Activated naive CD8-positive, alpha-beta T cell treated with anti-CD3 and anti-CD28 coated beads, Interleukin-2, amount 50 U/mL, for 16 hours (primary cell): ENCODE data around the gene ADAMTS14.

Source experiments
- DNase-seq: peaks from one replicate; pipeline ENCODE4 v3.0.0-alpha.2; 2020; ENCODE audit warnings: low read depth, low spot score

The ADAMTS14 gene

DNA sequence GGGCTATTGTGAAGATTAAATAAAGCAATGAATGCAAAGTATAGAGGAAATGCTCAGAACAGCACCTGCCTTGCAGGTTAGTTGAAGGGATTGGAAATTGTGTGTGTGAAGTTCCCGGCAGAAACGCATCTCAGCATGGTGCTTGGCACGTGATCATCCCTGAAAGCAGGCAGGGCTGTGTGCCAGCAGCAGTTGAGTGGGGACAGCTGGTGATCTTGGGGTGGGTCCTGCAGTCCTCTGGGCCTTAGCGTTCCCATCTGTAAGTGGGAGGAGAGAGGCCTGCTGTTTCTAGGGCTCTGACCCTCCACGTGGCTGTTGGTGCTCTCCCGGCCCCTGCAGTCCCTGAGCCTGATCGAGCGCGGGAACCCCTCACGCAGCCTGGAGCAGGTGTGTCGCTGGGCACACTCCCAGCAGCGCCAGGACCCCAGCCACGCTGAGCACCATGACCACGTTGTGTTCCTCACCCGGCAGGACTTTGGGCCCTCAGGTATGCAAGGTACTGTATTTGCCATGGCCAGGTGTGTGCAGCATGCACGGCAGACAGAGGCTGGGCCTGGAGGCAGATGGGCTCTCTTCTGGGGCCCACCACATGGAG lies 57.6 kb downstream of the ADAMTS14 start:
- no peak for DNase-seq

GRCh38 chr10:70730955-70731354 lies 58.6 kb downstream of the ADAMTS14 start:
- no peak for DNase-seq

DNA sequence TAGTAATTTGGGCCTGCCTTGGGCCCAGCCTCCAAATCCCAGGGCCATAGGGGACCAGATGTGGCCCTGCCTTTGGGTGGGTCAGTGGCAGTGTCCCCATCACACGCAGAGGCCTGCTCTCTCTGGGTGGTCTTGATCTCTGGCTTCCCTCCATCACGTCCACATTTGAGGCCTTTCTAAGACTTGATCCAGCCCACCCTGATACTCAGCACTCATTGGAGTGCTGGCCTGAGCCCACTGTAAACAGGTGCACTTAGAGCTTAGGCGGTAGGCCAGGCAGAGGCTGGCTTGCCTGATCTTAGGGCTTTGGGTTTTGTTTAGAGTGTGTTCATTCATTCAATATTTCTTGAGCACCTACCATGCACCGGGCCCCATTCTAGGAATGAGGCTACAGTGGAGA lies 60.3 kb downstream of the ADAMTS14 start:
- DNase-seq: no peak

DNA sequence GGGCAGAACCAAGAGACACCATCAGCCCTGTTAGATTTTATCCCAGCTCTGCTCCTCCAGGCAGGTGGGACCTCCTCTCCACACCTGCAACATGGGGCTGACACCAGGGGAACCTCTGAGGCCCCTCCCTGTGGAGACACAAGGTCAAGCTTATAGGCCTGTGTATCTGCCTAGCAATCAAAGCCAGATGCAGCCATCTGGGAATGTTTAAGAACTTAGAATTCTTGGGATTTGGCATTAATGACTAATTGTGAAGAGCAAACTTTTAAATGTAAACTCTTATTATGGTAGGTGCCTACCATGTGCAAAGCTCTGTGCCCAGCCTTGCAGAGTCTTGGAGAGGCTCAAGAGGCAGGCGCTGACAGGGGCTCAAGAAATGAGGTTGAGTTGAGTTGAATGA lies 60.7 kb downstream of the ADAMTS14 start:
- DNase-seq: no peak

DNA sequence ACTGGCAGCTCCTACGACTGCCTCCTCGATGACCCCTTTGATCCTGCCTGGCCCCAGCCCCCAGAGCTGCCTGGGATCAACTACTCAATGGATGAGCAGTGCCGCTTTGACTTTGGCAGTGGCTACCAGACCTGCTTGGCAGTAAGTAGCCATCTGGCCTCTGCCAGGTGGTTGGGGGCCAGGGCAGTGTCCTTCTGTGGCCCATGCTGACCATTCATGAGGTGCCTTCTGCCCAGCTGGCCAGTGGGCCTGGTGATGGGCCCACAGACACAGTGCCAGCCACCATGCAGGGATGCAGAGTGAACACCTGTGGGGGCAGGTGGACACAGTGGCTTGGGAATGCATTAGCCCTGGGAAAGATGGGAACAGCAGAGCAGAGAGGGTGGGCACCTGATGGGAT lies 62.9 kb downstream of the ADAMTS14 start:
- DNase-seq: no peak

DNA sequence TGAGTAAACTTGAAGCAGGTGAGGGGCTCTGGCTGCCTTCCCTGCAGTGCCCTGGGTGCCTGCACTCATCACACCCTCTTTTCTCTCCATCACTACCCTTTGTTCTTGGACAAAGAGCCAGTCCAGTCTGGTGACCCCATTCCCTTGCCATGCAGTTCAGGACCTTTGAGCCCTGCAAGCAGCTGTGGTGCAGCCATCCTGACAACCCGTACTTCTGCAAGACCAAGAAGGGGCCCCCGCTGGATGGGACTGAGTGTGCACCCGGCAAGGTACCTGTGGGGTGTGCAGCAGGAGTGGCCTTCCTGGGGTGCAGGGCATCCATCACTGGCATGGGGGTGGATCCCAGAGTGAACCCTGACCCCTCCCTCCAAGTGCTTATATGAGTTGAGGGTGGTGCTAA lies 64.2 kb downstream of the ADAMTS14 start:
- DNase-seq: no peak

GRCh38 chr10:70737250-70737649 lies 64.9 kb downstream of the ADAMTS14 start:
- no peak for DNase-seq

DNA sequence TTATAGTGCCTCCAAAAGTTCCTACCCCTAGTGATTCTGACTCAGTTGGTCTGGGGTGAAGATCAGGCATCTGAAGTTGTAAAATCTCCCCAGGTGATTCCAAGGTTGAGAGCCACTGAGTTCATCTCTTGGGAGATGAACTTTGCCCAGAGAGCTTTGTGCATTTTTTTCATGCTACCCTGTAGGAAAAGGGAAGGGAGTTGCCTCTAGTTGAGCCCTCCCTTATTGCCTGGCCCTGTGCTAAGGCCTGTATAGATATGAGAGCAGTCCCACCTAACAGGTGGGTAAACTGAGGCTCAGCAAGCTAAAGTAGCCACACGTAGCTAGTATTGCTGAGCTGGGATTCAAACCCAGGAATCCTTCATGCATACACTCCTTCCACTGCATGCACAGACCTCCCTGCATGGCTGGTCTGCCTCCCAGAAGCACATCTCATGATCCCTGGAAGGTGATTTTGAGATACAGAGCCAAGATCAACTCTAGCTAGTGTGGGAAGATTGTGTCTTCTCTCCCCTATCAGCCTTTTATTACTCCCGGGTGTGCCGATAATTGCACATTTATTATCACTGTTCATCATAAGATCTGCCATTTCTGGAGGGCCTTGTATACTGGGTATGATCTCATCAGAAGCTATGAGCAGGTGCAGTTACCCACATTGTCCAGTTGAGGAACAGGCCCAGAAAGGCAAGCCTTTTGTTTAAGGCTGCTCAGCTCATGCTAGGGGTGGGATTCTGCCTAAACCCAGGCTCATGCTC lies 65.9 kb downstream of the ADAMTS14 start:
- no peak for DNase-seq

DNA sequence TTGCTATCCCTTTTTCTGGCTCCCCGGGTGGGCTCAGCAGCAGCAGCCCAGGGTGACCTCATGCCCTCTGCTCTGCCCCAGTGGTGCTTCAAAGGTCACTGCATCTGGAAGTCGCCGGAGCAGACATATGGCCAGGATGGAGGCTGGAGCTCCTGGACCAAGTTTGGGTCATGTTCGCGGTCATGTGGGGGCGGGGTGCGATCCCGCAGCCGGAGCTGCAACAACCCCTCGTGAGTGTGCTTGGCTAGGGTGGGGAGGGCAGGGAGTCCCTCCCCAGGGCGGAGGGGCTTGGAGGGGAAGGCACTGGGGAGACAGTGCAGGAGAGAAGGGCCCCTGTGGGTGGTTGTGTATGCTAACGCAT lies 66.4 kb downstream of the ADAMTS14 start:
- no peak for DNase-seq

DNA sequence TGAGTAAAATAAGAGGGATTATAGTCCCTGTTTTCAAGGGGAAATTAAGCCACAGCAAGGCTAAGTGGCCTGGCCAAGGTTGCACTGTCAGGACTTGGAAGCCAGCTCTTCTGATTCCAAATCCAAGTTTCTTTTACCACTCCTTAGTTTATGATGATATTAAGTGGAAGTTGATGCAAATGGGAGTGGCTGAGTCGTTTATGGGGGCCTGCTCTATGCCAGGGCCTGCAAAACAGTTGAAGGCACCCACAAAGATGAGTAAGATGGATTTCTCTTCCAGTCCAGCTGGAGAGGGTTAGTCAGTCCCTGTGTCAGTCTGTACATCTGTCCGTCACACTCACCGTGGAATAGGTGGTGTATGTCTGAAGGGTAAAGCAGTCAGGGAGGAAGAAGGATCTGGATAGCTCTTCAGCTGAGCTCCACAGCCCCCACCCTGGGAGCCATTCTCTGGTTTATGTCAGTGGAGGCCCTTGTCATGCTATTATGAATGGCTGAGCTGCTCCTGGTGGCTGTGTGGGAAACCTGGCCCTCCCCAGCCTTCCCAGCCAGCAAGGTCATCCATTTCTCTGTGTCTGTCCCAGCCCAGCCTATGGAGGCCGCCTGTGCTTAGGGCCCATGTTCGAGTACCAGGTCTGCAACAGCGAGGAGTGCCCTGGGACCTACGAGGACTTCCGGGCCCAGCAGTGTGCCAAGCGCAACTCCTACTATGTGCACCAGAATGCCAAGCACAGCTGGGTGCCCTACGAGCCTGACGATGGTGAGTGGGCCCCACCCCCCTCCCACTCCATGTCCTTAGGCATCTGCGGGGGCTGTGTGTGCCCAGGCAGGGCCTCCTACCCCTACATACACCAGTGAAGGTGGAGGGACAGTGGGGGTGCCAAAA lies 68.3 kb downstream of the ADAMTS14 start:
- DNase-seq: no peak

DNA sequence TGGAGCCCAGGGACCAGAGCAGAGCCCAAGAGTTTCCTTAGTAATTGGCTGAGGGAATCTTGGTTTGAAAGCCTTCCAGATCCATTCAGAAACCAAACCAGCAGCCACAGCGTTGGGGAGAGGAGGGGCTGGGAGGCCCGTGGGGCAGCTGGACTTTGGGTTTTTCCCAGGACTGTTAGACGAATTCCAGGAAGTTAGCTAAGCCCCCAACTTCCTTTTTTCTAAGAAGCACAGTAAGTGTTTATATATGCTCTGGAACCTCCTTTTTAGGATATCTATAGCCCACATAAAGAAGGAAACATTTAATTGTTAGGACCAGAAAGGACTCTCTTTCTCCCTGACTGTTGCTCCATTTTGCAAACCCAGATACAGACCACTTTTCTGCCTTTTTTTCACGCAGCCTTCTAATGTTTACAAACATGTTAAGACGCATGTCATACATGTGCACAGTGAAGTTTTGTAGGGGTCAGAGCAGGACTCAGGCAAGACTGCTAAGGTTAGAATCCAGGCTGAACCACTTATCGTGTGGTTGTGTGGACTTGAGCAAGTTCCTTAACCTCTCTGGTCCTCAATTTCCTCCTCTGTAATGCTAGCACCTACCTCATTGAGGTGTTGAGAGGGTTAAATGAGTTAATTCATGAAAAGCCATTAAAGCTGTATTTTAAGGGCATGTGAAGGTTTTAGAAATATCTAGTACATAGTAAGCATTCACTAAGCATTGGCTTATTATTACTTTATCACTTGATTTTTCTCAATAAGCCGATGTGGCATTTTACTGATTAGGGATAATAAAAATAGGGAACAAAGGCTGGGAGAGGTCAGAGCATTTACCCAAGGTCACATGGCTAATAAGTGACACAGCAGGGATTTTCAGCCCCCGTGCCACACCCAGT lies 70.5 kb downstream of the ADAMTS14 start:
- DNase-seq: no peak

DNA sequence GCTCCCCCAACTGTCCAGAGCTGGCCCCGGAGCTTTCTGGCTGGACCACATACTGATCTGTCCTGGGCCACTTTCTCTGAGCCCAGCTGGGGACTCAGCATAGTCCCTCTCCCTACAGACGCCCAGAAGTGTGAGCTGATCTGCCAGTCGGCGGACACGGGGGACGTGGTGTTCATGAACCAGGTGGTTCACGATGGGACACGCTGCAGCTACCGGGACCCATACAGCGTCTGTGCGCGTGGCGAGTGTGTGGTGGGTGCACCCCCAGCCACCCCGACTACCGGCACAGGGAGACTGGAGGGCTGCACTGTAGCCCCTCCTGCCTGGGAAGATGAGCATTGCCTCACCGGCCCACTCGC lies 71.1 kb downstream of the ADAMTS14 start:
- no peak for DNase-seq

- no peak for DNase-seq
These were observed 71.6 kb downstream of the ADAMTS14 start for GRCh38 chr10:70743879-70744278.

DNA sequence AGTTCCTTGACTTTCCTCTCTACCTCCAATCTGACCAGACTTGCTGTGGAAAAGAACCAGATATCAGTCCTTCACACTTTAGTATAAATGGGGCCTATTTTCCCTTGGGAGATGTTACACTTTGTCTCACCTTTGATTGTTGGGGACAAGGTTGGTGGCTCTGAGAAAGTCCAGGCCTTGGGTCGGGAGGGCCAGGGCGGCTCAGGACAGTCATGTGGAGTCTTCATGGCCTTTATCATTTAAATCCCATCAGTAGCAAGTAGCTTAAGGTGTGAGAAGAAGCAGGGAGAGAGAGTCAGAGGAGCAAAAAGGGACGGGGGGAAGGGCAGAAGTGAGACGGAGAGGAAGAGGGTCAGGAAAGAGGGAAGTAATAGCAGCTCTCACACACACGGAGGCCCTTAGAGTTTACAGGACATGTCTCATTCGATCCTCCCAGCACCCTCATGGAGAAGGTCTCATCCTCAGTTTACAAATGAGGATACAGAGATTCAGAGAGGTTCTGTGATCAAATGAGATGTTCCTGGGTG lies 72.4 kb downstream of the ADAMTS14 start:
- DNase-seq: no peak

GRCh38 chr10:70745555-70745954 lies 73.2 kb downstream of the ADAMTS14 start:
- DNase-seq: no peak

DNA sequence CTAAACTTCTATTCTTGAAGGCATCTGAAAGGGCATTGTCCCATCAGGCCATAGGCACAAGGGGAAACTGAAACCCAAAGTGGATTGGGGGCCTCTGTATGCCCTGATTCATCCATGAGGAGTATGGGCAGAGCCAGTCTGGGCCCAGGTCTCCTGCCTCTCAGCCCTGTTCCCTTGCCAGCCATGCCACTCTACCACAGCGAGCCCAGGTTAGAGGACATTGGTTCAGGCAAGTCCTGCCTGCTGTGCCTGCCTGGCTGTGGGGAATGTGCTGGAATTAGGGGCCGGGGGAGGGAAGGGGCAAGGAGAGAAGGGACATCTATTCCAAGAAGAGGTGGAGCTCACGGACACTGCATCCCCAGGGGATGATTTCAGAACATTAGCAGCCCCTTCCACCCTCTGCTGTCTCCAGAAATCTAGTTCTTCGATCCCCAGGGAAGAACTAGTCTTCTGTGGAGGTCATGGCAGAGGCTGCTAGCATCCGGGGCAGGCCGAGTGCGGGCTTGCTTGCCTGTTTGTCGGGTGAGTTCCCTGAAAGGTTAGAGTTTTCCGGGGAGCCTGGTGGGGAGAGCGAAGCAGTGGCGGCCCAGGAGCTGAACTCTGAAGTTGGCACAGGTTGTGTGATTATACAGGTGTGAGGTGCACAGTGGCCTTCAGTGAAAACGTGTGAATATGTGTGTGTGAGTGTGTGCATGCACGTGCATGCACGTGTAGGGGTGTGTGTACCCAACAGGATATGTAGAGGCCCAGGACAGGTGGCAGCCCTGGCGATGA lies 75.1 kb downstream of the ADAMTS14 start:
- DNase-seq: no peak

GRCh38 chr10:70748305-70748704 lies 76.0 kb downstream of the ADAMTS14 start:
- no peak for DNase-seq

DNA sequence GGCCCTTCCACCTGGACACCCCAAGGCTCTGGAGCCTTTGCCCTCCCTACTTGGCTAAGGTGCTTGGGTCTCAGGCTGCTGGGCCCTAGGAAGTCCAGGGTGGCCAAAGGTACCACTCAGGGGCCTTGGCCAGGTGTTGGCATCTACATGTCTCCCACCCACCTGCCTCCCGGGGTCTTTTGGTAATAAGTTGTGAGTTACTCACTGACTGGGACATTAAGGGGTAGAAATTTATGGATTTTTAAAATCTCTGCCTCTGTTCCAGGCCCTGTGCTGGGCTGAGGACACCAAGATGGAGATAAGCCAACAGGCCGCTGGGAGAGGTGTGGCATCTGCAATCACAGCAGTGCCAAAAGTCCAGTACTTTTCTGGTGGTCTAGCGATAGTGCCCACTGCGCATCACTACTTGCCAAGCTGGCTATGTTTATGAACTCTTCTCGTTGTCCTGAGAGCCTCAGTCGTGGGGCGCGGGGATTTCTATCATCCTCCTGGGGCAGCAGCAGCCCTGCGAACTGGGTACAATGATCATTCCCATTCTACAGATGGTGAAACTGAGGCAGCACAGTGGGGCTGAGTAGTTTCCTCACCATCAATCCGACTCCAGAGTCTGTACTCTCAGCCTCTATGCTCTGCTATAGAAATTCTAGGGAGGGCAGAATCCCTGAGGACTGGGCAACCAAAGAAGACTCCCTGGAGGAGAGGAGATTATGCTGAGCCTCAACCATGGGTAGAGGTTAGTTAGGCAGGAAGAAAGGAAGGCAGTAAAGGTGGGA lies 76.7 kb downstream of the ADAMTS14 start:
- no peak for DNase-seq

DNA sequence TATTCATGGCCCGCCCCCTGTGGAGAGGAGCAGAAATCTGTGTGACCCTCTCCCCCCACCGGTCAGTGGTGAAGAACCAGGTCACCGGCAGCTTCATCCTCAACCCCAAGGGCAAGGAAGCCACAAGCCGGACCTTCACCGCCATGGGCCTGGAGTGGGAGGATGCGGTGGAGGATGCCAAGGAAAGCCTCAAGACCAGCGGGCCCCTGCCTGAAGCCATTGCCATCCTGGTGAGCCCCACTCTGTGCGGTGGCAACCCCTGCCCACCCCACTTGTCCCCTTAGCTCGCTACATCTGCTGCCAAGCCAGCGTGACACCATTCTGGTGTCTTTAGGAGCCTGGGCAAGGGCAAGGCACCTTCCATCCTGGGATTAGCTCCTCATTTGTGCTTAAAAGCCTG lies 77.5 kb downstream of the ADAMTS14 start:
- DNase-seq: no peak

DNA sequence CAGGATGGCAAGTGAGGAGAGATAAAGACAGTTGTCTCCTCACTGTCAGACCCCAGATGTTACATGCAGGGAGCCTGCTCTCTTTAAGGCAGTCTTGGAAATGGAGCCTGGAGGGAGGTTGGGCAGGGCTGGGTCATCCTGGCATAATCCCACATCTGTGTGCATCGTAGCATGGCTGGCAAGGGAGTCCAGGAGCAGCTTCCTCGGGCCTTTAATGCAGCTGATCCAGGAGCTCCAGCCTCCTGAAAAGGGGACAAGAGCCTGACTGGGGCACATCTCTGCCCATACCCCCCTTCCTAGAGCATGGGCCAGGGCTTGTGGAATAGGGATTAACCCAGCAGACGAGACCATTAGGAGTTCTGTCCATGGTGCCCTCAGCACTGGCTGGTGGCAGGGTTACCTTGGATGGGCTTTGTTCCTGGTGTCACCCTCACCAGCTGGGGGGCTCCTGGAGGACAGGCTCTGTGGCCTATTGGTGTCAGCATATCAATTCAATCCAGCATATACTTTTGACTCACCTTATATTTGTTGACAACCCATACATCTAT lies 77.9 kb downstream of the ADAMTS14 start:
- no peak for DNase-seq
